ENCODE measurements around the gene TM2D3. TPM values are rescaled to one million over a fixed set of nuclear protein-coding genes. Genes with fewer than 3 reads are reported as not detected.

The TM2D3 gene
- total and polyA plus RNA-seq, 10 of the 15 experiments (the other 5 are each of a cell fraction or from before 2014, with no cell fraction given): 28.3 to 84.5 (median 45.0) TPM

- TF ChIP-seq, protein P1, sequence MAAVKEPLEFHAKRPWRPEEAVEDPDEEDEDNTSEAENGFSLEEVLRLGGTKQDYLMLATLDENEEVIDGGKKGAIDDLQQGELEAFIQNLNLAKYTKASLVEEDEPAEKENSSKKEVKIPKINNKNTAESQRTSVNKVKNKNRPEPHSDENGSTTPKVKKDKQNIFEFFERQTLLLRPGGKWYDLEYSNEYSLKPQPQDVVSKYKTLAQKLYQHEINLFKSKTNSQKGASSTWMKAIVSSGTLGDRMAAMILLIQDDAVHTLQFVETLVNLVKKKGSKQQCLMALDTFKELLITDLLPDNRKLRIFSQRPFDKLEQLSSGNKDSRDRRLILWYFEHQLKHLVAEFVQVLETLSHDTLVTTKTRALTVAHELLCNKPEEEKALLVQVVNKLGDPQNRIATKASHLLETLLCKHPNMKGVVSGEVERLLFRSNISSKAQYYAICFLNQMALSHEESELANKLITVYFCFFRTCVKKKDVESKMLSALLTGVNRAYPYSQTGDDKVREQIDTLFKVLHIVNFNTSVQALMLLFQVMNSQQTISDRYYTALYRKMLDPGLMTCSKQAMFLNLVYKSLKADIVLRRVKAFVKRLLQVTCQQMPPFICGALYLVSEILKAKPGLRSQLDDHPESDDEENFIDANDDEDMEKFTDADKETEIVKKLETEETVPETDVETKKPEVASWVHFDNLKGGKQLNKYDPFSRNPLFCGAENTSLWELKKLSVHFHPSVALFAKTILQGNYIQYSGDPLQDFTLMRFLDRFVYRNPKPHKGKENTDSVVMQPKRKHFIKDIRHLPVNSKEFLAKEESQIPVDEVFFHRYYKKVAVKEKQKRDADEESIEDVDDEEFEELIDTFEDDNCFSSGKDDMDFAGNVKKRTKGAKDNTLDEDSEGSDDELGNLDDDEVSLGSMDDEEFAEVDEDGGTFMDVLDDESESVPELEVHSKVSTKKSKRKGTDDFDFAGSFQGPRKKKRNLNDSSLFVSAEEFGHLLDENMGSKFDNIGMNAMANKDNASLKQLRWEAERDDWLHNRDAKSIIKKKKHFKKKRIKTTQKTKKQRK (IDR thresholded peaks at IDR 0.05; ENCODE audit: low read depth, low read length): no peak
- TF ChIP-seq REST (IDR thresholded peaks at IDR 0.05; ENCODE audit: low read depth, low read length): no peak
- no peak for TF ChIP-seq RB1 (IDR thresholded peaks at IDR 0.05; ENCODE audit: borderline replicate concordance)
Observed at GRCh38 chr15:101662203-101662602, 10.0 kb upstream of the TM2D3 start (continued).

DNA sequence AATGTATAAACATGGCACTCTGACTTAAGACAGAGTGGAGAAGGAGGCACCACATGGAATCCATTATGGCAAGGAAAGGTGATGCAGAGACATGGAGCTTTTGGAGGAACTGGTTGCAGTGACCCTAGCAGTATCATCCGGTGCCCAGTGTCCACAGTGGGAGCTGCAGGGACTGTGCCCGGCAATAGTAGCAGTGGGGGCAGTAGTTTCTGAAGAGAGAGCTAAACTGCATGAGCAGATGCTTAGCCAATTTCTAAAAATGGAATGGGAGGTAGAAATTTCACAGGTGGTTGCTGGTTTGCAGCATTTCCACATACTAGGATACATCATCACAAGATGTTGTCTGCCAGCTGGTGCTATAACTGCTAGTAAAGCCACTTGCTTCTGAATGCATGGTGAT is 7.8 kb upstream of the TM2D3 start:
- DNase-seq (ENCODE audit: low read depth, low spot score) (no peak), FAIRE-seq (no peak), ATAC-seq (no peak)
- Histone ChIP-seq H3K79me2 (ENCODE audit: control insufficient read depth, insufficient read depth, low read length) (no peaks in the 10 kb centered on the region), H2AFZ (ENCODE audit: control insufficient read depth, low read depth, low read length) (no peak overlapping the region), H3K36me3 (ENCODE audit: control insufficient read depth in 2 of 2, insufficient read depth in 2 of 2, low read length in 1 of 2) (0 out of 4 replicates have a peak, but pooled peaks cover 0 to 2% of the 10 kb centered on the region in 2 experiments), H3K27ac (ENCODE audit: control insufficient read depth, insufficient read depth) (no peak overlapping the region), H3K4me3 (no peak overlapping the region), H3K4me1 (ENCODE audit: control insufficient read depth, insufficient read depth, low read length) (no peaks in the 10 kb centered on the region), H3K4me2 (ENCODE audit: control insufficient read depth, insufficient read depth) (no peak overlapping the region), H3K9ac (ENCODE audit: control insufficient read depth, insufficient read depth, low read length) (no peak overlapping the region), H4K20me1 (ENCODE audit: control insufficient read depth, insufficient read depth) (no peaks in the 10 kb centered on the region), H3K27me3 (replicated peaks in 1 of 2; ENCODE audit: control insufficient read depth in 2 of 2, insufficient read depth in 2 of 2, low read length in 1 of 2) (no peaks in the 10 kb centered on the region), H3K9me3 (replicated peaks; ENCODE audit: control insufficient read depth, insufficient read depth, low read length) (no peaks in the 10 kb centered on the region)
- in situ Hi-C loops (cut with MboI) (no loop called here), intact Hi-C loops (cut with micrococcal nuclease; ENCODE audit: unreplicated experiment) (no loop called here)
- ChIA-PET POLR2A (no interaction called here), CTCF (interaction anchor here (1.7 kb wide), 1 partner anchor 8 kb away, joined by 5 read pairs; no protein-coding TSS in a partner anchor), SMC1A (ENCODE audit: uncharacterized antibody, unreplicated experiment) (interaction anchor here (1.2 kb wide), 1 partner anchor 18 kb away, joined by 4 read pairs; no protein-coding TSS in a partner anchor), RAD21 (ENCODE audit: unreplicated experiment) (no interaction called here)
- BruUV-seq (replicated peaks): no TSS peak
- 90% methylated on average over 2 of the region's 2 CpGs for WGBS (ENCODE audit: insufficient coverage, insufficient replicate concordance, low lambda C conversion rate, missing lambda C conversion rate)
- TF ChIP-seq FOS (IDR thresholded peaks at IDR 0.05; ENCODE audit: borderline replicate concordance, extremely low read depth, insufficient read length) (no peak), GABPA (IDR thresholded peaks at IDR 0.05; ENCODE audit: low read depth) (no peak), NKRF (conservative IDR thresholded peaks at IDR 0.05) (no peak), USF1 (IDR thresholded peaks at IDR 0.05; ENCODE audit: borderline replicate concordance, extremely low read length, insufficient read depth, low read depth, low read length) (no peak)
- TF ChIP-seq, protein P2, sequence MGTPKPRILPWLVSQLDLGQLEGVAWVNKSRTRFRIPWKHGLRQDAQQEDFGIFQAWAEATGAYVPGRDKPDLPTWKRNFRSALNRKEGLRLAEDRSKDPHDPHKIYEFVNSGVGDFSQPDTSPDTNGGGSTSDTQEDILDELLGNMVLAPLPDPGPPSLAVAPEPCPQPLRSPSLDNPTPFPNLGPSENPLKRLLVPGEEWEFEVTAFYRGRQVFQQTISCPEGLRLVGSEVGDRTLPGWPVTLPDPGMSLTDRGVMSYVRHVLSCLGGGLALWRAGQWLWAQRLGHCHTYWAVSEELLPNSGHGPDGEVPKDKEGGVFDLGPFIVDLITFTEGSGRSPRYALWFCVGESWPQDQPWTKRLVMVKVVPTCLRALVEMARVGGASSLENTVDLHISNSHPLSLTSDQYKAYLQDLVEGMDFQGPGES (IDR thresholded peaks at IDR 0.05): no peak
